8988T (cell line): ENCODE measurements around the gene CD164.
"Not testable (repeated sequence)": the region's sequence is repeated elsewhere in the genome, so short reads cannot be mapped to it uniquely, and the experiment has no call there.

Source experiments
- DNase-seq: peaks from one replicate; pipeline ENCODE4 v3.0.0; 2011

CD164 gene

DNA sequence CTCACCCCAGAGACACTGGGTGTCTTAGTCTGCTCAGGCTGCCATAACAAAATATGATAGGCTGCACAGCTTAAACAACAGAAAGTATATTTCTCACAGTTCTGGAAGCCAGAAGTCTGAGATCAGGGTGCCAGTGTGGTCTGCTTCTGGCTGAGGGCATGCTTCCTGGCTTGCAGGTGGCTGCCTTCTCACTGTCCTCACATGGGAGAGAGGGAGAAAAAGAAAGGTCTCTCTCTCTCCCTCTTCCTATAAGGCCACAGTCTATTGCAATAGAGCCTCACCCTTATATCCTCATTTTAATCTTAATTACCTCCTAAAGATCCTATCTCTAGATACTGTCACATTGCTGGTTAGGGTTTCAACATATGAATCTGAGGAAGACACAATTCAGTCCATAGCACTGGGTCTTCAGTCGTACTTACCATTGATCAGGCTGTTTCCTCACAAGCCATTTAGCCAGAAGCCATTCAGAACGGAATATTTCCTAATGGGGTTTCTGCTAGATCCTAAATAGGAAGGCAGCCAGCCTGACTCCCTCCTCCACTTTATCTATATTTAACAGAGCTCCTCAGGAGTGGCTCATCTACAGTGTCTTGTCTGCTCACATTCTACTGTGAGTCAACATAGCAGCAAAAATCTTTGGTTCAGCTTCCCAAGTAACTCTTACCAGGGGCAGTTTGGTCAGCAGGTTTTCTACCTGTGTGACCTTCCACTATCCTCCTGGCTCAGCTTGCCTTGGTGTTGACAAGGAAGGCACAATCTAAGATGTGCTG lies 42.2 kb downstream of the CD164 start:
- no peak for DNase-seq

DNA sequence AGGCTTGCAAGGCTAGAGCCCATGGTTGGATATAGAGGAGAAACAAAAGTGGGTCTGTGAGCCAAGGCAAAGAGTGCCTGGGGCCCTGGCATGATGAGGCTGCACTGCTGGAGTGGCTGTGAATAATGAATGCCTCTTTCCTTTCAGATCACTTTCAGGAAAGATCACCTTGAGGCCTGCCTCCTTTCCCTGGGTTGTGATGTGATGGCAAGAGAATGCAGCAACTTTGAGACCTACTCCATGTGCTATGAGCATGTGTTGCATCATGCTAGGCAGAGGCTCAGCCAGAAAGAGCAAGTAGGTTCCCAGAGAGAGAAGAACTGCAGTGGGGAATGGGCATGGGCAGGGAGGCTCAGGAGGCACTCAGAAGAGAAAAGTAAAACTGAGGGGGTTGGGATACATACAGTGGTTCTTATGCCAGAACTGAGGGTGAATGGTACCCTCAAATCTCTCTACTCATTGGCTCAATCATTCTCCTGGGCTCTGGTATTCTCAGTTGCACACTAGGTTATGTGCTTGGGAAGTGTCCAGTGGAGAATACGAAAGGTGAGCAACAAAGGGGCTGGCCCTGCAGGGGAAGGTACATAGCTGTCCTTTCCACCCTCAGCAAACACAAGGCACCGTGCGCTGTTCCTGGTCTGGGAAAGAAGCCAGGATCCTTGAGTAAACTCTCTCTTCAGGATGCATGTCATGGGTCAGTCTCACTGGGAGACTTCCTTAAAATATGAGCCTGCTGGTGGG lies 45.9 kb downstream of the CD164 start:
- DNase-seq = no peak

DNA sequence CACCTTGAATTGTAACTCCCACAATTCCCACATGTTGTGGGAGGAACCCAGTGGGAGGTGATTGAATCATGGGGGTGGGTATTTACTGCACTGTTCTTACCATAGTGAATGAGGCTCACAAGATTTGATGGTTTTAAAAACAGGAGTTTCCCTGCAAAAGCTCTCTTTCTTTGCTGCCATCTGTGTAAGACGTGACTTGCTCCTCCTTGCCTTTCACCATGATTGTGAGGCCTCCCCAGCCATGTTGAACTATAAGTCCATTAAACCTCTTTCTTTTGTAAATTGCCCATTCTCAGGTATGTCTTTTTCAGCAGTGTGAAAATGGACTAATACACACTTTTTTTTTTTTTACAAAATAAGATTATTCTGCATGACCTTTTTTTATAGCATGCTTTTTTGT lies 48.4 kb downstream of the CD164 start:
- not testable (repeated sequence) for DNase-seq

DNA sequence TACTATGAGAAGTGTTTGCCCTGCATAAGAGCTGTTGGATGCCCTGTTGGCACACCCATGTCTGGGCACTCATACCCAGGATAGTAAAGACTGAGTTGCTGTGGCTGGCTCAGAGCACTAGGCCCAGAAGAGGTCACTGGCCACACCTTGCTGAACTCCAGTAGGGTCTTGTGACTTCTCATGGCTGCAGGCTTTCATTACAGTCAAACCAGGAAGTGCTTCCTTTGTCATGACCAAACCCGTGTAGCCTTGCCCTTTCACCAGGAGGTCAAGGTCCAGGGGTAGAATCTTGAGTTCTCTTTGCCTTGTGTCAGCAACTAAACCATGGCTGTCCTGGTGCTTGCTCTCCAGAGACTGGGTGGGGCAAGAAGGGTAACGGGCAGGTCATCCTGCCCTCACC lies 49.5 kb downstream of the CD164 start:
- no peak for DNase-seq

DNA sequence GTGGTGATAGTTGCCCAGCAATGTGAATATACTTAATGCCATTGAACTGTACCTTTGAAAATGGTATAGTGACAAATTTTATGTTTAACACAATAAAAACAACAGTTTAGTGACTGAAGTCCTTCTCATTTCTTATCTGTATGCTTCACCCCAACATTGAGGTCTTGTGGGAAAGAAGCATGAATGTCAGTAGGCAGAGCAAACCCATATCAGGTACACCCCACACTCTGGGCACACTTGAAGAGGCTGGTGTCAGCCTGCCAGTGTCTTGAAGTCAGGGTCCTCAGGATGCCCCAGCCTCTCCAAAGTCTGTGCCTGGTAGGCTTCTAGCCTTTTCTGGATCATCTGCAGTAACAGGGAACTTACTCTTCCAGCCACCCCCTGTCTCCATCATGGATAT lies 51.2 kb downstream of the CD164 start:
- no peak for DNase-seq

DNA sequence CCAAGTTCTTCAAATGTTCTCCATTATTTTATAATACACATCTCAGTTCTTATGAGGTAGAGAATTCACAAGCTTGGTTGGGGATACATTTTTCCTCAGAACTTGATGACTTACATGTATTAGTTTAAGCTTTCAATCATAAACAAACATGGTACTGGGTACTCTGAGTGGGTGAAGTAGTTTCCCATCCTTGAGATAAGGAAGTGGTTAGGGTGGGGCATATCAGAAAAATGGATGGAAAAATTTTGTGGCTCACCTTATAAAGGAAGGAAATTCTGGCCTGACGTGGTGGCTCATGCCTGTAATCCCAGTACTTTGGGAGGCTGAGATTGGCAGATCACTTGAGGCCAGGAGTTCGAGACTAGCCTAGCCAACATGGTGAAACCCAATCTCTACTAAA lies 52.0 kb downstream of the CD164 start:
- no peak for DNase-seq

DNA sequence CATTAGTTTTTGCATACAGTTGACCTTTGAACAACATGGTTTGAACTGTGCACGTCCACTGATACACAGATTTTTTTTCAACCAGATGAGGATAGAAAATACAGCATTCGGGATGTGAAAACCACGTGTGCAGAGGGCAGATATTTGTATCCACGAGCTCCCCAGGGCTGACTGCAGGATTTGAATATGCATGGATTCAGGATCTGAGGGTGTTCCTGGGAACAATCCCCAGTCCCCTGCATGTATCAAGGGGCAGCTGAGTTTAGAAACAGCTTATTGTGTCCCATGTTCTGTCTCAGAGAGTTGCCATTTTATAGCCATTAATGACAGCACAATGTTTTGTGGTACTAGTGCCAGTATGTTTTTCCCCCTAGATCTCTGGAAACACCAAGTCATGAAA lies 53.6 kb downstream of the CD164 start:
- DNase-seq = no peak

DNA sequence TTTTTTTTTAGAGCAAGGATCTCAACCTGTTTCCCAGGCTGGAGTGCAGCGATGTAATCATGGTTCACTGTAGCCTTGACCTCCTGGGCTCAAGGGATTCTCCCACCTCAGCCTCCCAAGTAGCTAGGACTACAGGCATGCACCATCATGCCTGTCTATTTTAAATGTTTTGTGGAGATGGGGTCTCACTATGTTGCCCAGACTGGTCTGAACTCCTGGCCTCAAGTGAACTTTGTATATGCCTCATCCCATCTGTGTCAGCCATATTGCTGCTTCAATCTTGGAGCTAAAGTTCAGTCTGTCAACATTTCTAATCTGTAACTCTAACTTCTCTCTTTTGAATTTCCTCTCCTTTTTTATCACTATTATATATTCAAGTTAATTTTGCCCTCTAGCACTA lies 54.3 kb downstream of the CD164 start:
- no peak for DNase-seq

DNA sequence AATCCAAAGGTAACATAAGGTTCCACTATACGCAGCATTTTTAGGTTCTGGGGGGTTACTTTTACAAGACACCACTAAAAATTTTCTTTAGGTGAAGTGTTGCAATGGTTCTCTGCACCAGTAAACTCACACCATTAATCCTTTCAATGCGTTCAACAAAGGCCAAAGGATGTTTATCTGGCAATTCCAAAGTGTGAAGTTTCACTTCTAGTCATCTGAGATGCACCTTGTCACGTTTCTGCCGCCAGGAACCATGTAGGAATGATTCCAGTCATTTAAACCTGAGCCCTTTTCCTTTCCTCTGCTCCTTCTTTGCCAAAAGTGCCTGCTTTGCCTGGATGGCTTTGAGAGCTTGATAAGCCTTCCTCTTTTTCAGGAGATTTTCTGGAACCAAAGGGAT lies 54.8 kb downstream of the CD164 start:
- no peak for DNase-seq

DNA sequence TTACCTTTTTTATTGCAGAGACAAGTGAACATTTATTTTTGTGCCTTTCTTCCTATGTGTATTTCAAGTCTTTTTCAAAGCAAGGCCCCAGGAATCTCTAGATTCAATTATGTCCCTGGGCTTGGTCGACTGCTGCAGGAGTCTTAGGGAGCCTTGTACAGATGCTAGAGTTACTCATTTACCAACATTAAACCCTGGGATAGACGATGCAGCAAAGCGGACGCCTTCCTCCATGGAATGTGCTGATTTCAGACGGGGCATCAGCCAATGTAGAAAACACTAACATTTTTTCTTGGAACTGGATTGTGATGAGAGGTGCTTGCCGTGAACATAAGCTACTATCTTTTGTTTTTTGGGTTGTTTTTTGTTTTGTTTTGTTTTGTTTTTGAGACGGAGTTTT lies 55.9 kb downstream of the CD164 start:
- DNase-seq = no peak

DNA sequence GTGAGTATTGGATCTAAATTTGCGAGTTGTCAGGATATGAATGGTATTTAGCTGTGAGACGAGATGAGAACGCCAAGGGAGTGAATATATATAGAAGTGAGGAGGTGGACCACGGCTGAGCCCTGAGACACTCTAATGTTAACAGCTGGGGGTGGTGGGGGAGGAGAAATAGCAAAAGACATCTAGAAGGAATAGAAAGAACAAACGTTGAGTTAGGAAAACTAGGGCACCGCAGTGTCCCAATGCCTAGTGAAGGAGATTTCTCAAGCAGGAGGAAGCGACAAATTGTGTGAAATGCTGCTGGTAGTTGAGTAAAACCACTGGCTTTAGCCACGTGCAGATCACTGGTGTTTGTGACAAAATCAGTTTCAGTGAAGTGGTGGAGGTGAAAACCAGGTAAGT lies 56.9 kb downstream of the CD164 start:
- no peak for DNase-seq

DNA sequence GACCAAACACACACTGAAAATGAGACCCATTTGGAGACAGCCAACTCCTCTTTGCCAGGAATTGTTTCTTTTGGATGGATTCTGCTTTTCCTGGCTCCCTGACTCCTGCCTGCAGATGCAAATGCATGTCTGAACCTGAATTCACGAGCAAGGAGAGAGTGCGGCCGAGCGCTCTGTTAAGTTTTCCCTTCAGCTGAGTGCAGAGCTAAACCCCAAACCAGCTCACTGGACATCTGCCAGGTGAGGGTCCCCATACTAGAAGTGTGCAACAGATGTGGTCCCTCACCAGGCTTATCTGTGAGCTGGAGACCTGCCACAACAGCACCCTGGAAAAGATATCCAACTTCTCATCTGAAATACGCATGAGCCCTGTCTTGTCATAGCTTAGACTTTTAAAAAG lies 59.0 kb downstream of the CD164 start:
- no peak for DNase-seq

DNA sequence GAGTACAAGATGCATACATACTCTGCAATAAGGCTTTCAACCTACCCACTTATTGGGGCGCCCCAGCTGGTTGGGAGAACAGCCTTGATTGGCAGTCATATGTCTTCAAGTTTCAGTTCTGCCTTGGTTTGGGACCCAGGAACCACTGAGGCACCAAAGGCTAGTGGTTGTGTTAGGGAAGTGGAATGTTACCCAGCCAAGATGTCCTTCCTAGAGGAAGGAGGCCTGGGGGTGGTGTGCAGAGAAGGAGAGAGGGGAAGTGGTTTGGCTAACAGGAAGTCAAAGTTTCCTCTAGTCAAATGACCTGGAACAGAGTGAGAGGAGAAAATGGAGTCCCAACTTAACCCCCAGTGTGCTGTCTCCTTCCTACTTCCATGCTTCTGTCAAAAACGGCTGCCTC lies 59.4 kb downstream of the CD164 start:
- no peak for DNase-seq

DNA sequence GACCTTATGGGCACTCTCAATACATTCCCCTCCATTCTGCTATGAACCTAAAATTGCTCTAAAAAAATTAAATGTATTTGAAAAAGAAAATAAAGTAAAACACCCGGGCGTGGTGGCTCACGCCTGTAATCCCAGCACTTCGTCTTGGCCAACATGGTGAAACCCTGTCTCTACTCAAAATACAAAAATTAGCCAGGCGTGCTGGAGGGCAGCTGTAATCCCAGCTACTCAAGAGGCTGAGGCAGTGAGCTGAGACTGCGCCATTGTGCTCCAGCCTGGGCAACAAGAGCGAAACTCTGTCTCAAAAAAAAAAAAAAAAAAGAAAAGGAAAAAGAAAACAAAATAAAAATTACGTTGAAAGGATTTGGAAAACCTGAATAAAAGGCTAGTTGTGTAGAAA lies 60.5 kb downstream of the CD164 start:
- DNase-seq = no peak

DNA sequence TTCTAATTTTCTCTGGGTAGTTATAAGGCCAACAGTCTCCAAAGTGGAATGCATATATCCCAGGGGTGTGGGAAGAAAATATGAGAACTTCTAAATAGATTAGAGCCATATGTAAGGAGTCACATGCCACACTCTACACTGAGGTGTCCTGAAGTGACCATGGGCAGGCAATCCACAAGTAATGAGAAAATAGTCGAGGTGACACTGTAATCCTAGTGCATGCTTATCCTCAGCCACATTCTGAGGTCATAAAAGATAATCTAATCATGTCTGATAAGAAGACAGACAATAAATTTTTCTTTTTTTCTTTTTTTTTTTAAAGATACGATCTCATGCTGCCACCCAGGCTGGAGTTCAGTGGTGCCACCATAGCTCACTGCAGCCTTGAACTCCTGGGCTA lies 62.2 kb downstream of the CD164 start:
- no peak for DNase-seq

DNA sequence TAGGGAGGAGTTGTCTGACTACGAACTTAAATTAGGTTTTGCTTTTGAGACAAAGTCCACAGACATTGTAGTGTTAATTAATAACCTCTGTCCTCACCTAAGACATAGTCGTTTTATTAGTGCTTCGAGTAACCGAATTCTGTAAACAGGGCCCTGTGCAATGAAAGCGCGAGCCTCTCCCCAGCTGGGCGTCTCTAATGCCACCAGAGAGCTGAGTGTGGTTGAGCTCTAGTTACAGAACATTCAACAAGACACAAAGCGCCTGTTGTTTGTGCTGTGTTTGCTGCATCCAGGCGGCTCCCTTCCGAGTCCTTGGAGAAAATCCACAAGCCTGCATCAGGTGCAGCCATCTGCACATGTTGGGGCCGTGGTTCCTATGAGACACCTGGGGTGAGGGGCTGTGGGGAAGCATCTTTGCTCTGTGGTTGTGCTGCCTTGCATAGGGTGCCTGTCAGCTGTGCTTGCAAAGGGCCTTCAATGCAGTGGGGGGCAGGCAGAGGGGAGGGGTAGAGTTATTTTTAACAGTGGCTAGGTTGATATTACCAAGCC lies 63.9 kb downstream of the CD164 start:
- DNase-seq = no peak

DNA sequence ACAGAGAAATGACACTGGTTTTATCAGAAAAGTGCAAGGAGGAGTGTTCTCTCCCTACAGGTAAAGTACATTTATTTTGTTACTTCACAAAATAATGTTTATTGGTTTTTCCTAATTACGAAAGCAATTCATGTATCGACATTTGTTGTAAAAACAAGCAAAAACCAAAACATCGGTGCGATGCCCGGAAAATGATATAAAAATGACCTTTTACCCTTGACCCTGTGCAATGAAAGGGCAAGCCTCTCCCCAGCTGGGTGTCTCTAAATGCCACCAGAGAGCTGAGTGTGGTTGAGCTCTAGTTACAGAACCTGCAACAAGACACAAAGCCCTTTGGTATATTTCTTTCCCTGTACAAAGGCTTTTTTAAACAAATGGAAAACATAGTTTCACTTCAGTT lies 65.4 kb downstream of the CD164 start:
- no peak for DNase-seq
